AG09319 (cell line): ENCODE results near the gene TNFAIP8L2.

Experiments
- DNase-seq: peaks from one replicate; pipeline ENCODE4 v3.0.0-alpha.2; 2010; ENCODE audit warnings: low read depth; ENCODE audit errors: extremely low read depth
- CTCF ChIP-seq: IDR thresholded peaks from 2 replicates; pipeline ENCODE4 v1.5.1; 2011; ENCODE audit warnings: low read depth, mild to moderate bottlenecking, inconsistent platforms, low read length, moderate library complexity

TNFAIP8L2 gene

DNA sequence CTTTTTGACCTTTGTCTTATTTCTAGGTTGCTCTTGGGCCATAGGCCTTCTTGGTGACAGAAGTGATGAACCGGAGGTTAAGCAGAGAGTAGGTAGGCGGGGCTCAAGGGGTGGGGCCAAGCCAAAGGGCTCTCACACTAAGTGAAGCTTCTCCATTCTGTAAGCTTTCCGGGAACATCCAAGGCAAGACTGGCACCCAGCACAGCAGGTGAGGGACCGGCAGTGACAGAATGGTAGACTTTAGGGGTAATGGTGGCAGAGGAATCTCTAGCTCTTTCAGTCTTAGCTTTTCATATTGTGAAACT is at the start of gene TNFAIP8L2:
Gene TNFAIP8L2 (plus strand): TSS at position 135 of the 305 bp plus-strand sequence. CDS start 2,049 bp downstream, outside the sequence.
- TF ChIP-seq CTCF, result no peak
- no peak for DNase-seq

- DNase-seq, result no peak
- TF ChIP-seq CTCF, result no peak
Observed at GRCh38 chr1:151106894-151107293, 49.6 kb upstream of the TNFAIP8L2 start.

GRCh38 chr1:151108331-151108730 is 48.1 kb upstream of the TNFAIP8L2 start:
- TF ChIP-seq CTCF, result no peak
- no peak for DNase-seq

DNA sequence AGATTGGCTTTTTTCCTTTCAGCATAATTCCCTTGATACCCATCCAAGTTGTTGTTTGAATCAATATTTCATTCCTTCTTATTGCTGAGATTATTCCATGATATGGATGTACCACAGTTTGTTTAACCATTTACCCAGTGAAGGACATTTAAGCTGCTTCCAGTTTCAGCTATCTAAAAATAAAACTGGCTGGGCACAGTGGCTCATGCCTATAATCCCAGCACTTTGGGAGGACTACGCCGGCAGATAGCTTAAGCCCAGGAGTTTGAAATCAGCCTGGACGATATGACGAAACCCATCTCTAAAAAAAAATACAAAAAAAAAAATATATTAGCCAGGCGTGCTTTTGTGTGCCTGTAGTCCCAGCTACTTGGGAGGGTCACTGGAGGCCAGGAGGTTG is 42.6 kb upstream of the TNFAIP8L2 start:
- no peak for TF ChIP-seq CTCF
- no peak for DNase-seq

GRCh38 chr1:151124763-151125403 is 31.6 kb upstream of the TNFAIP8L2 start:
- no peak for DNase-seq
- no peak for TF ChIP-seq CTCF

DNA sequence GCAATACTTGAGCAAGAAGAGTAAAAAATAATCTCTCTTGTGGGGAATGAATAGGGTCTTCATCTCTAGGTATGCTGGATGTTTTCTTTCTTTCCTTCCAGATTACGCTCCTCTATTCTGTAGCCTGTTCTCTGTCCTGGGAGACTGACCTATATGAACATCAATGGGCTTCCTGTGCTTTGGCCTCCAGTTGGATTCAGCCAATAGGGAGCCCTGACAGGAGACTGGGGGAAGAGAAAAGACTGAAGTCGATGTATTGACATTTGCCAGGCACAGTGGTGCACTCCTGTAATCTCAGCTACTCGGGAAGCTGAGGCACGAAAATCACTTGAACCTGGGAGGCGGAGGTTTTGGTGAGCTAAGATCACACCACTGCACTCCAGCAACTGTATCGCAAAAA is 27.6 kb upstream of the TNFAIP8L2 start:
- TF ChIP-seq CTCF, result no peak
- DNase-seq, result no peak

- DNase-seq, result peak; percentile 27
- TF ChIP-seq CTCF, result no peak
Observed at GRCh38 chr1:151130987-151131586, 25.4 kb upstream of the TNFAIP8L2 start.
